Daoy (cell line): ENCODE results near the gene GPATCH1. TPM values are rescaled to one million over a fixed set of nuclear protein-coding genes. Genes with fewer than 3 reads are reported as not detected.
"Not testable (repeated sequence)": the region's sequence is repeated elsewhere in the genome, so short reads cannot be mapped to it uniquely, and the experiment has no call there.

Experiments
- DNase-seq: peaks from one replicate; pipeline ENCODE4 v3.0.0-alpha.2; 2015; ENCODE audit warnings: low read depth
- total RNA-seq: library from RNA; depleted of rRNA; stranded (reverse); fragments of >200 nt; shearing (Covaris generic); gene quantifications from 2 replicates; pipeline ENCODE4 v1.2.3, GENCODE V29; 2014

GPATCH1 gene
- total RNA-seq, 1 experiment from 2014 or later = 12.9 TPM

DNA sequence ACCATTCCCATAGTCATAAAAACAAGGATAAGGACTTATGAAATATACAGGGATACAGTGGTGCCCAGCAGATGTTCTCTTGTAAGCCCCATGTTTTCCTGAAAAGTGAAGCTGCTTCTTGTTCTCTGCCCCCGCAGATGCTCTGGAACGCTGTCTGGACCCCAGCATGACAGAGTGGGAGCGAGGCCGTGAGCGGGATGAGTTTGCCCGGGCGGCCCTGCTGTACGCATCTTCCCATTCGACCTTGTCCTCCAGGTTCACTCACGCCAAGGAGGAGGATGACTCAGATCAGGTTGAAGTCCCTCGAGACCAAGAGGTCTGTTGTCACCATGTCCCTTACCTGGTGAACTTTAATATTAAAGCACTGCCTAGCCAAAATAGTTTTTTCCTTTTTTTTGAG, 30.6 kb downstream of the GPATCH1 start:
- DNase-seq = no peak

DNA sequence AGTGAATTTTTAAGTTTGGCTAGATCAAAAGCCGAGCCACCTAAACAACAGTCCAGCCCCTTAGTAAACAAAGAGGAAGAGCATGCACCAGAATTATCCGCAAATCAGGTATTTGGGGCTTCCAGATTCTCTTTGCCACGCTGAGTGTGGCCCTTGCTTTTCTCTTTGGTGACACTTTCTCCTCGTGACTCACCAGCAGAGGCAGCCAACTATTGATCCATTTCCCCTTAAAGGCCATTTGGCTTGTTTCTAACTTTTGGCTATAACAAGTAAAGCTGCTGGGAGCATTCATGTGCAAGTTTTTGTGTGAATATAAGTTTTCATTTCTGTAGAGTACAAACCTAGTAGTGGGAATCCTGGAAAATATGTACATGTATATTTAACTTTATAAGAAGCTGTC, 33.3 kb downstream of the GPATCH1 start:
- DNase-seq = no peak

DNA sequence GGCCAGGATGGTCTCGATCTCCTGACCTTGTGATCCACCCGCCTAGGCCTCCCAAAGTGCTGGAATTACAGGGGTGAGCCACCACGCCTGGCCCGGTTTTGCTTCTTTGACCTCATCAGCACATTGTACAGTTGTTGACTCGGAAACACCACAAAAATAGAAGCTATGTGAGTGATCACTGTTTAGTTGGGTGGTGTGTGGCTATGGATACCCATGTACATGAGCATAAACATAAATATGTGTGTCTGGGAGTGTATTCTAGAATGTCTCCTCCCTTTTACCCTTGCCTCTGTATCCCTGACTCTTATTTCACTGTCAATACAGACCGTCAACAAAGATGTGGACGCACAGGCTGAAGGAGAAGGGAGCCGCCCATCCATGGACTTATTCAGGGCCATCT, 36.5 kb downstream of the GPATCH1 start:
- DNase-seq = no peak

DNA sequence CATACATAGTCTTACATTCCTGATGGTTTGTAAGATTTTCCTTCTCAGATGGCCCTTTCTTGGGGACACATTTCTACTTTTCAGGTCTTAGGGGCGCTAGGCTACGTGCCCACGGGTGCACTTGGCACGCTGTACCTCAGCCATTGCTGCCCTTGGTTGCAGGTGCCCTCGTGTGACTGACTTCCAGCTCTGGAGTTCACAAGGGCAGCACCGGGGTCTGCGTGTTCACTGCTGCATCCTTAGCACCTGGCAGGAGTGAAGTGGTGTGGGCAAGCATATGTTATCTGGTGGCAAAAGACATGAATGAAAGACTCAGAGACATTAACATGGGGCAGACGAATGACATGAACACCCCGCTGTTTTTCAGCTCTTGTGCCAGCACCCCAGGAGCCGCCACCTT, 37.7 kb downstream of the GPATCH1 start:
- no peak for DNase-seq

DNA sequence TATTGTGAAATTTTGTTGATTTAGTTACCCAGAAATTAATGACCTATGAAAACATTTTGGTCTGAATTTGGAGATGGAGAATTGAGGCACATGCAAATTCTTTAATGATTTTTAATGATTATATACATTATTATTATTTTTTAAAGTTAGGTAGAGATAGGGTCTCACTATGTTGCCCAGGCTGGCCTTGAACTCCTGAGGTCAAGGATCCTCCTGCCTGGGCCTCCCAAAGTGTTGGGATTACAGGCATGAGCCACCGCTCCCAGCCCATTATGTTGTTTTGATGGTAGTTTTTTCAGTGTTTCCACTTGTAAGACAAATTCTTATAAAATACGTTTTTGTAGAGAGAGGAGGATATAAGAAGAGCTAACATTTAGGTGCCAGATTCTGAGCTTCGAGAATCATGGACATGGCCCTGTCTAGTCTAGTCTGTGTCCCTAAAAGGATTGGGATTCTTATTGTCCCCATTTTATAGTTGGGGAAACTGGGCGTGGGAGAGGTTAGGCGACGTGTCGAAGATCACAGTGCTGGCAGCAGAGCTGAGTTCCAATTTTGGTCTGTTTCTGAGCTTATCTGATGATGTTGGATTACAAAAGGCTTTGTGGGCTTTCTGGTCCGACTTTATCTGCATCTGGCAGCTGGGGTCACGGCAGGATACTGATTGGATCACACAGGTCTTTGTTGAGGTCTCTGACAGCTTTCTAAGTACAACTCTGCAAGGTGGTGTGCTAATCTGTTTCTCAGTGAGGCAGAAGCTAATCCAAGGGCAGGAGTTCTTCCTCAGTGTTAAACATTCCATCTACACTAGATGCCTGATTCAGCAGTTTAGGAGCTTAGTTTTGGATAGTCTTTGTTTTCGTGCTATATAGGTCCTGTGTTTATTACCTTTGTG, 43.5 kb downstream of the GPATCH1 start:
- DNase-seq = no peak

DNA sequence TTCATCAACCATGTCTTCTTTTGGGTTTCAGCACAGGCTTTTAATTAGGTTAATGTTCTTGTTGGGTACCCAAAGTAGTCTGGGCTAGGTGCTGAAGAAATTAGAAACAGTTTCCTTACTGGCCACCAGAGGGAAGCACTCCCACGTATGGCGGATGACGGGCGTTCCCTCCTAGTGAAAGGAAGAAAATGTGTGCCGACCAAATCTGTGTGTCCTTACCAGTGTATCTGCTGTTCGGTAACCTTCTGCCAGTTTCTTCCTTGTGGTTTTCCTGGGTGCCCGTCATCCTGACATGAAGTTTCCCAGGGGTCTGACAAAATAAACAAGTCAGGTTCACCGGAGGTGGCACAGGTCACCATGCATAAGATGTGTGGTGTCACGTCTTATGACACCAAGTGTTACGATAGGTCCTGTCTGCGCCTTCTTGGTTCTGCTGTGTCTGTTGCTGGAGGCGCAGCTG, 45.0 kb downstream of the GPATCH1 start:
- peak; percentile 64 for DNase-seq

DNA sequence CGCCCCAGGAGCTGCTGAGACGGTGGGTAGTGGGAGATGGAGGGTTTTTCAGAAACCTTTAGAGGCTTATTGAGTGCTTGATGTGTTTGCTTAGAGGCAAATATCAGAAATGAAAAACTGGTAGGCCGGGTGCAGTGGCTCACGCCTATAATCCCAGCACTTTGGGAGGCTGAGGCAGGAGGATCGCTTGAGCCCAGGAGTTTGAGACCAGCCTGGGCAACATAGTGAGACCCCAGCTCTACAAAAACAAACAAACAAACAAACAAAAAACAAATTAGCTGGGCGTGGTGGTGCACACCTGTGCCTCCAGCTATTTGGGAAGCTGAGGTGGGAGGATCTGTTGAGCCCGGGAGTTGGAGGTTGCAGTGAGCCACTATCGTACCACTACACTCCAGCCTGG, 45.7 kb downstream of the GPATCH1 start:
- not testable (repeated sequence) for DNase-seq

DNA sequence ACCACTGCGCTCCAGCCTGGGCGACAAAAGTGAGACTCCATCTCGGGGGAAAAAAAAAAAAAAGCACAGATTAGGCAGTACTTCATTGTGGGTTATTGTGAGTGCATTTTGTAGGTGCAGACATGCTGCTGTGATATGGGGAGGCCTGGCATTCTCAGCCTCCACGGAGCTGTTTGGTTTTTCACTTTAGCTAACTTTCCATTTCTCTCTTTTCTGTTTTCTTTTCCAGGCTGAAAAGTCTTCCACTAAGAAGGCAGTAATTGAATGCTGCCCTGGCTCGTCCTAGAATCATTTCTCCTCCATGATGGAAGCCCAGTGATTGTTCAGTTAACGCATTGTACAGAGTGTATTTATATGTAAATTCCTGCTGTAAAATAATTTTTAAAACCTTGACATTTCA, 48.9 kb downstream of the GPATCH1 start:
- no peak for DNase-seq

DNA sequence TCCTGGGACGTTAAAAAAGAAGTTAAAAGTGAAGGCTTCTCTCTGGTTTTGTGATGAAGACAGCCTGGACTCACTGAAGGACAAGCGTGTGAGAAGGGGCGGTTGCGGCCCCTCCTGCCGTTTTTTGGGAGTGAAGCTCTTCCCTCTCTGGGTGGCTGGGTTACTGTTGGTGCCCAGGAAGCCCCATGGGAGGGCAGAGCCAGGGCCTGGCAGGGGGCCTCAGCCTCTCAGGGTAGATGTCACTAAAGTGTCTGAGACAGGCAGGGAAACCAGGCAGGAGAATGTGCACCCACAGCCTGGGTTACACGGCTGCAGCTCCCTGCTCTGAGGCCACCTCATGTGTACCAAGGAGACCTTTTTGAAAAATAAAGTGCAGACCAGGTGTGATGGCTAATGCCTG, 49.5 kb downstream of the GPATCH1 start:
- no peak for DNase-seq

DNA sequence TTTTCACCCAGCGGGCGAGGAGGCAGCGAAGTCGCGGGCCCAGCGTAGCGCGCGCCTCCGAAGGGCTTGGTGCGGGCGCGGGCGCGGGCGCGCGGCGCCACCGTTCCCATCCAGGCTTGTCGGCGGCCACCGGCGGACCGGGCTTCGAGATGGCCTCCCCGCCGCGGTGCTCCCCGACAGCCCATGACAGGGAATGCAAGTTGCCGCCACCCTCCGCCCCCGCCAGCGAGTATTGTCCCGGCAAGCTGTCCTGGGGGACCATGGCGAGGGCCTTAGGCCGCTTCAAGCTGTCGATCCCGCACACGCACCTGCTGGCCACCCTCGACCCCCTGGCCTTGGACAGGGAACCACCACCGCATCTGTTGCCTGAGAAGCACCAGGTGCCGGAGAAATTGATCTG, 51.0 kb downstream of the GPATCH1 start, which contains the start of gene WDR88:
TSS of gene WDR88 (plus strand) at position 94 of the 400 bp plus-strand sequence. CDS start at position 150, 56 bp downstream.
- DNase-seq = no peak

DNA sequence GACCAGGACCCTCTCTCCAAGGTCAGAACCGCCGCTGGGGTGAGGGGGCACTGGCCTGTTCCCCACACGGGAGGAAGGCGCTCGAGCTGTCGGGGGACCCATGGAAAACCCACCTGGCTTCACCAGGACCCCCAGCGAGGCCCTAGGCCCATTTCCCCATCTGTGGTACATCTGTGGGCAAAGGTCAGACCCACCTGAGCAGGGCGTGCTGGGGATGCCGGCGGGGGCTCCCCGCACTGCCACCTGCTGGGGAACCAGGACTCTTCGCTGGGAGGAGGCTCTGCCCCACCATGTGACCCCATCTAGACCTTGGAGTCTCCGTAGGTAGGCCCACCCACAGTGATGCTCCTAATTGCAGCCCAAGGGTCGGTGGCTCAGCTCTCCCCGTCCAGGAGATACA, 51.4 kb downstream of the GPATCH1 start:
- no peak for DNase-seq

DNA sequence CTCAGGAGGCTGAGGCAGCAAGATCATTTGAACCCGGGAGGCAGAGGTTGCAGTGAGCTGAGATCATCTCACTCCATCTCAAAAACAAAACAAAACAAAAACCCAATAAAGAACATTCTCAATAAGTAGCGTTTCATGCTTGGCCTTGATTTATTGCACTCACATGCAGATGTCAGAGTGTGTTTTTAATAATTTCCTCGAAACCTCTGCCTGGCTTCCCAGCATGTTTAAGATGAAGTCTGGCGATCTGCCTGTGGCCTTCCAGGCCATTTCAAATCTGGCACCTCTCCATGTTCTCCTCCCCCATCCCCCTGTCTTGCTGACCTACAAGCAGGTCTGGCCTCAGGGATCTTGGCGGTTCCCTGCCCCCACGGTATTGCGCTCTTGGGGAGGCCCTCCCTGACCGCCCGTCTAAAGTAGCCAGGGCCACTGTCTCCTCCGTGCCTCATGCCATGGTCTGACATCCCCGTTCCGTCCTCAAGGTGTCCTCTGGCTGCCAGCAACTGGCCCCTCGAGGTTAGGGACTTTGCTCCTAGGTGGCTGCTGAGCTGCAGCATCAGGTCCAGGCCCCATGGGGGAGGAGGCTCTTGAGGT, 52.6 kb downstream of the GPATCH1 start:
- DNase-seq = no peak

DNA sequence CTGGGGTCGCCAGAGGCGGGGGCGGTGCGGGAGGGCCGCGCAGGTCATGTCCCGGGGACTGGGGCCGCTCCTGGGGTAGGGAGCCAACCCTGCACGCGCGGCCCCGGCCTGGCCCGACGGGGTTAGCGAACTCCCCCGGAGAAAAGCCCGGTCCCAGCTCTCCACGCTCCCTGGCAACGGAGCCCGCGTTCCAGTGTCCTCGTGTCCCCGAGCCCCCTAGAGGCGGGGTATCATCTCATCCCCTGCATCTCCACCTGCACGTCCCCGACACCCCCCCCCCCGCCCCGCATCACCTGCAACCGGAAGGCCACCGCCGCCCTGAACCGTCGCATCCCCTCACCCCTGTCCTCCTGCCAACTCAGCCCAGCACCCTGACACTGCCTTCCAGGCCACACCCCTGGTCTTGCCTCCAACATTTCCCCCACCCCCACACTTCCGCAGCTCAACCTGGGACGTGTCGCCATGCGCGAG, 53.6 kb downstream of the GPATCH1 start:
- DNase-seq = no peak

DNA sequence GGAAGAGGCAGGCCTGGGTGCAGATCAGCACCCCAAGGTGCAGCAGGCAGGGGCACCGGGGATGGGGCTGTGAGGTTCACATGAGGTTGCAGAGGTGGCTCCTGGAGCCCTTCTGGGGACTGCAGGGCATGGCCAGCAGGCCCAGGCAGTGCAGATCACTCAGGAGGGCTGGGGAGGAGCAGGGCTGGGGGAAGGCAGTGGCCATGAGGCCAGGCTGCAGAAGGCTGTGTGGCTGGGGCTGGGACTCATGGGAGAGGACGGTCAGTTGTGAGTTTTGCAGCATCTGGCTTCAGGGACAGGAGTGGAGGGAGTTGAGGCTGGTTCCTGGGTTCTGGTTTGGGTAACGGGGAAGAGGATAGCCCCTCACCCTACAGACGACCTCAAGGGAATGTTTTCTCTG, 58.2 kb downstream of the GPATCH1 start:
- no peak for DNase-seq

DNA sequence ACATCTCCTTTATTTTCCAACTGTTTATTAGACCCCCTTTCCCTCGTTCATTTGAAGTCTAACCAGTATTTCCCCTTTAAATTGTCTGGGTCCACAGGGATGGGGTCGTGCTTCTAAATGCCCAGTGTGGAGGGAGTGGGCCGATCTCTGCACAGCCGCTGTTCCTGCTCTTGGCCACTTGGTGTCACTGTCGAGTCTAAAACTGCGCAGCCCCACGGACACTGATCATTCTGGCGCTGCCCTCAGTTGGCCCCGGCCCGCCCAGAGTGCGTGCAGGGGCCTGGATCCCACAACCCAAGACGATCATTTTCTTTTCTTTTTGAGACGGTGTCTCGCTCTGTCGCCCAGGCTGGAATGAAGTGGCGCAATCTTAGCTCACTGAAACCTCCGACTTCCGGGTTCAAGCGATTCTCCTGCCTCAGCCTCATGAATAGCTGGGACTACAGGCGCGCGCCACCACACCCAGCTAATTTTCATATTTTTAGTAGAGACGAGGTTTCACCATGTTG, 63.0 kb downstream of the GPATCH1 start:
- DNase-seq = peak; percentile 67

DNA sequence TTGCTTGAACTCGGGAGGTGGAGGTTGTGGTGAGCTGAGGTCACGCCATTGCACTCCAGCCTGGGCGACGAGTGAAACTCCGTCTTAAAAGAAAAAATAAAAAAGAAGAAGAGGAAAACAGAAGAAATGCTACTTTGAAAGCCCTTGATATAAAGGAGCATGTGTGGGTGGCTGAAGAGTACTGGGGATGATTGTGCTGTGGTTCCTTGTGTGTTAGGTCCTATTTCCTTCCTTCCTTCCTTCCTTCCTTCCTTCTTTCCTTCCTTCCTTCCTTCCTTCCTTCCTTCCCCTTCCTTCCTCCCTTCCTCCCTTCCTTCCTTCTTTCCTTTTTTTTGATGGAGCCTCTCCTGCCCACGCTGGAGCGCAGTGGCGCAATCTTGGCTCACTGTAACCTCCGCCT, 65.2 kb downstream of the GPATCH1 start:
- DNase-seq = no peak

DNA sequence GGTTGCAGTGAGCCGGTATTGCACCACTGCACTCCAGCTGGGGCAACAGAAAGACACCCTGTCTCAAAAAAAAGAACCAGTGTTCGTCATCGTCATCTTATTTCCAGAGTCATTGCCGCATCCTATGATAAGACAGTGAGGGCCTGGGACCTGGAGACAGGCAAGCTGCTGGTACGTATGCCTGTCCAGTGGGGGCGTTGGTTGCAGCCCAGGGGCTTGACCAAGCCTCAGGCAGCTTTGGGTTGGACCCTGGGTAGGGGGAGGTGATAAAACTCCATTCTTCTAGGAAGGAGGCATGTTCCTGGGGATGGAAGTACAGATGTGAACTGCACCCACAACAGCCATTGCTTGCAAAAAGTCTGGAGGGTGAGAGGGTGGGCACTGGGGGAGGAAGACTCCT, 66.6 kb downstream of the GPATCH1 start:
- DNase-seq = no peak

DNA sequence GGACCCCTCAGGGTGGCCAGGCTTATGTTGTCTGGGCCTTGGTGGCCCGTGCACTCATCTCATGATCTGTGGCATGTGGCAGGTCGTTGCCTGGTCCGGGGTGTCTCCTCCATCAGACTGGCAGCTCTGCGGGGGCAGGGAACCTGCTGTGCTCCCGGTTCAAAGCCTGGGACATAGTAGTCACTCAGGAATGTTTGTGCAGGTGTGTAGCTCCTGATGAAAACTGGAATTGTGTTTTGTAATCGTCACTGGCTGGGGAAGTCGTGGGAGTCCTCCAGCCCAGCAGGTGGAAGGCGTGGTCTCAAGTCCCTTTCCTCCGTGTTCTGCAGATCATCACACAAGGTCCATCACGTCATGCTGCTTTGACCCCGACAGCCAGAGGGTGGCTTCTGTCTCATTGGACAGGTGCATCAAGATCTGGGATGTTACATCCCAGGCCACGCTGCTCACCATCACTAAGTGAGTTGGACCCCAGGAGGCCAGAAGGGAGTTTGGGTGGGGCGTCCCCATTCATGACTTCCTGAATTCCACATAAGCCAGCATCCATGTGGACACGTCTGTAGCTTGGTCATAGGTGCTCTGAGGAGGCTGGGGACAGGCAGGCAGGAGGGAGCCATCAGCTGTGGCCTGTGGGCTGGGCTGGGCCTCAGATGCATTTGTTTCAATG, 70.0 kb downstream of the GPATCH1 start:
- no peak for DNase-seq

DNA sequence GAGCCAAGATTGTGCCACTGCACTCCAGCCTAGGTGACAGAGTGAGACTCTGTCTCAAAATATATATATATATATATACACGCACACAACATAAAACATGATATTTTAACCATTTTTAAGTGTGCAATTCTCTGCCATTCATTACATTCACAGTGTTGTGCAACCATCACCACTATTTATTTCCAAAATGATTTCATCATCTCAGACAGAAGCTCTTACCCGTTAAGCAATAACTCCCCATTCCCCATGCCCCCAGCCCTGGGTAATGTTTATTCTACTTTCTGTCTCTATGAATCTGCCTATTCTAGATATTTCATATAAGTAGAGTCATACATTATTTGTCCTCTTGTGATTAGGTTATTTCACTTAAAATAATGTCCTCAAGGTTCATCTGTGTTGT, 71.2 kb downstream of the GPATCH1 start:
- DNase-seq = no peak

DNA sequence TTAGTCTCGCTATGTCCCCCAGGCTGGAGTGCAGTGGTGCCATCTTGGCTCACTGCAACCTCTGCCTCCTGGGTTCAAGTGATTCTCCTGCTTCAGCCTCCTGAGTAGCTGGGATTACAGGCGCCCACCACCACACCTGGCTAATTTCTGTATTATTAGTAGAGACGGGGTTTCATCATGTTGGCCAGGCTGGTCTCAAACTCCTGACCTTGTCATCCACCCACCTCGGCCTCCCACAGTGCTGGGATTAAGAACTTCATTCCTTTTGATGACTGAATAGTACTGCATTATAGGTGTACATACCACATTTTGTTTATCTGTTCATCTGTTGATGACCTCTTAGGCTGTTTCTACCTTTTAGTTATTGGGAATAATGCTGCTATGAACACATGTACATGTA, 71.6 kb downstream of the GPATCH1 start:
- DNase-seq = not testable (repeated sequence)

DNA sequence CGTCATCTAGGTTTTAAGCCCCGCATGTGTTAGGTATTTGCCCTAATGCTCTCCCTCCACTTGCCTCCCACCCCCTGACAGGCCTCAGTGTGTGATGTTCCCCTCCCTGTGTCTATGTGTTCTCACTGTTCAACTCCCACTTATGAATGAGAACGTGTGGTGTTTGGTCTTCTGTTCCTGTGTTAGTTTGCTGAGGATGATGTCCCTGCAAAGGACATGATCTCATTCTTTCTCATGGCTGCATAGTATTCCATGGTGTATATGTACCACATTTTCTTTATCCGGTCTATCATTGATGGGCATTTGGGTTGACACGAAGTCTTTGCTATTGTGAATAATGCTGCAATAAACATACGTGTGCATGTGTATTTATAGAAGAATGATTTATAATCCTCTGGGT, 73.3 kb downstream of the GPATCH1 start:
- not testable (repeated sequence) for DNase-seq

DNA sequence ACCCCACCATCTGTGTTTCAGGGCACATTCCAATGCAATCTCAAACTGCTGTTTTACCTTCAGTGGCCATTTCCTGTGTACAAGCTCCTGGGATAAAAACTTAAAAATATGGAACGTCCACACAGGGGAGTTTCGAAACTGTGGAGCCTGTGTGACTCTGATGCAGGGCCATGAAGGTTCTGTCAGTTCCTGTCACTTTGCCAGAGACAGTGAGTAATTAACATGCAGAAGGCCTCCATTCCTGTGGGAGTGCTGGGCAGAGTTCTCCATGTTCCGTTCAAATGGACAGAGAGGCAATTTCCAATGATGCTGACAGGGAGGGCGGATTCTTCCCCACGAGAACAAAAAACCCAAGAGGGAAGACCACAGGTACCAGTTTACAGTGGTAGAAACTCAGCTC, 75.4 kb downstream of the GPATCH1 start:
- DNase-seq = no peak
